Measurements from ENCODE around the gene ERI3. TPM values are rescaled to one million over a fixed set of nuclear protein-coding genes. Genes with fewer than 3 reads are reported as not detected.

ERI3 gene
- total RNA-seq, 1 donor from 2014 or later, result 52.7 TPM

DNA sequence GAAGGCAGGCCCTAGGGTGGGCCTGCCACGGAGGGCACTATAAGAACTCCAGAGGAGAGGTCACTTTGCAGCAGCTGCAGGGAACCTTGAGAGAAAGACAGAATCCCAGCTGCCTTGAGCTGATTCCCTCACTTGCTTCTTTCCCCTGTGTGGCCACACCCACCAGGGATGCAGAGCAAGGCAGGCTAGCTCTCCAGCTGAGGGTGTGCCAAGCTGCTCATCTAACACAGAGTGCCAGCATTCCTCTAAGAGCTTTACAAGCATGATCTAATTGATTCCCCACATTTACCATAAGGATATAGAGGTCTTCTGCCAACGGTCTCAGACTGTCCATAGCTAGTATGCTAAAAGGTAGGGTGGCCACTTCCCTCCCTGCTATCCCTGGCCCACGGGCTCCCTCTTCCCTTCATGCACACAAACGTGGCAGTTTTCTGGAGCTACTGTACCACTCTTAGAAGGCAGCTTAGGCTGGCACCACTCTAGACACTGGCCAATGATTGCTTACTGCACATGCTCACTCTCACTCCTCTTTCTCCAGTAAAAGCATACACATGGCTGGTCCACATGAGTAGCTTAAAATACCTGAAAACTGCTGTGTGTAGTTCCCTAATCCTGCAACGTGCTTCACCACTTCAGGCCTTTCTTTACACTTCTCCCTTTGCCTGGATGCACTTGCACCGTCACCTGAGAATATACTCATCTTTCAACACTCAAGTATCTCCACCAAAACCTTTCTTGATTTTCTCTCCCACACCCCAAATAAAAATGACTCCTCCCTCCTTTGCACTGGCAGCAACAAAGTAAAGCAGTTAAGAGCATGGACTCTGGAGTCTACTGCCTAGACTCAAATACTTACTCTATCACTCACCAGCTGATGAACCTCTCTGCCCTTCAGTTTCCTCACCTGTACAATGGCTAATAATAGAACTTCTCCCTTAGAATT, 84.1 kb downstream of the ERI3 start:
- ATAC-seq, result no peak
- DNase-seq (ENCODE audit: missing footprints), result no peak
- intact Hi-C loops (cut with DNase I), result no loop called here

DNA sequence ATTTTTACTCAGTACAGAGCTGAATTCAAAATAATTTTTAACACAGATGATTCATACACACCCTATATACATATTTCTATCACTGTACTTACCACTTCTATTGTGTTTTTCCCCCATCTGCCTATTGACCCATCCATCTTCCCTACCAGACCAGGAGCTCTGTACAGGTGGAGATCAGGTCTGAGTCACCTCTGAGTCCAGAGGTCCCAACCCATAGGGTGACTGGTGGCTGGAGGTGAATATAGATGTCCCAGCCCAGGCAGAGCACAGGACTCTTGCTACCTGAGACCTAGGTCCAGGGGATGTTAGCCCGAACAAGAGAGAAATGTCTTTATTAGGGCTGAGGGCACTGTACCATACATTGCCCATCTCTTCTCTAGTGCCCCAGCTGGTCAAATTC, 87.0 kb downstream of the ERI3 start:
- no peak for ATAC-seq
- no peak for DNase-seq (ENCODE audit: missing footprints)
- intact Hi-C loops (cut with DNase I), result no loop called here

DNA sequence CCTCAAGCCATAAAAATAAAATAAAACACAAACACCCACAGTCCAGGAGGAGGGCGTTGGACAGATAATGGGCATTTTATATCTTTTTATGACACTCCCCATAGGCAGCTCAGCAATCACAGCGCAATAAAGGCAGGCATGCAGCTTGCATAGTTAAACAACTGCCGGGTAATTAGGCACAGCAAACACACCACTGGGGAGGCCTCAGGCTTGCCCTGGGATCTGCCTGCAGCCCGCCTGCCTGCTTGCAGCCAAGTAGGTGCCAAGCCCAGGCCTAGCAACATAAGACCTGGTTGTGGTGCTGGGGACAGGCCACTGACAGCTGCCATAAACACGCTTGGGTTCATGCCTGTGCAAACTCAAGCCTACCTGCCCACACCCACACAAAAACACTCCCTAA, 87.6 kb downstream of the ERI3 start:
- ATAC-seq, result peak; percentile 17
- intact Hi-C loops (cut with DNase I), result no loop called here
- no peak for DNase-seq (ENCODE audit: missing footprints)

DNA sequence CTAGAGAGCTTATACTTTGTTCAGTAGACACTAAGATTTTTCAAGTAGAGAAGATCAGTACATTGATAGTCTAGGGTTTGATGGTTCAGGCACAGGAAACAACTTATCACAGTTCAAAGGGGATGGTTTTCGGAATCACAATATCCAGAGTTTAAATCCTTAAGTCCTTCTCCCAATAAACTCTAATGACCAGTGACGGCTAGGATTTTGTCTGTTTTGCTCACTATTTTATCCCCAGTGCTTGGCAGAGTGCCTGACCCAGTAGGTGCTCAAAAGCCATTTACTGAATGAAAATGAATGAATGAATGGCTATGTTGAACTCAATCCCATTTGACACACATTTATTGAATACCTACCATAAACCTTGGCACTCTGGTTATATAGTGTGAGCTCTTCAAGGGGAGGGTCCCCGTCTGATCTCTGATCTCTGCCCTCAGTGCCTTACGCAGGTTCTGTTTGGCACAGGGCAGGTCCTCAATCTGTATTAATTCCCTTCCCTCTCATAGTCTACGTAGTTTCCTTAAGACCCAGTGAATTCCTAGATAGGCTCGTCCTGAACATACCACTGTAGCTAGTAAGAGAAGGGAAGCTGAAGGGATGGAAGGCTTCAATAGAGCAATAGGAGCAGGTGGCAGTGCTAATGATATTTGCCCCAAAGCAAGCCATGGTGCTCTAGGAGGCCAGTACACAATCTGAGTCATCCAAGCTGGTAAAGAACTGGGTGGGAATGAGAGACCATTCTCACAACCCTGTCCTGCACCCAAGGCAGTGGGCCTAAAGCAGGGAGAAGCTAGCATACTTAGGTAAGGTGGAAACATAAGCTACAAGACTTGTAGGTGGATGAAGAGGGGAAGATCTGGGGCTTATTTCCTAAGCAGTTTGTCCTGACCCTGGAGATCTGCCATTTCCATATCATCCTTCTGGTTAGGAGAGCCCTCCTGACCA, 88.4 kb downstream of the ERI3 start:
- ATAC-seq (no peak), DNase-seq (ENCODE audit: missing footprints) (no peak)
- intact Hi-C loops (cut with DNase I), result no loop called here

DNA sequence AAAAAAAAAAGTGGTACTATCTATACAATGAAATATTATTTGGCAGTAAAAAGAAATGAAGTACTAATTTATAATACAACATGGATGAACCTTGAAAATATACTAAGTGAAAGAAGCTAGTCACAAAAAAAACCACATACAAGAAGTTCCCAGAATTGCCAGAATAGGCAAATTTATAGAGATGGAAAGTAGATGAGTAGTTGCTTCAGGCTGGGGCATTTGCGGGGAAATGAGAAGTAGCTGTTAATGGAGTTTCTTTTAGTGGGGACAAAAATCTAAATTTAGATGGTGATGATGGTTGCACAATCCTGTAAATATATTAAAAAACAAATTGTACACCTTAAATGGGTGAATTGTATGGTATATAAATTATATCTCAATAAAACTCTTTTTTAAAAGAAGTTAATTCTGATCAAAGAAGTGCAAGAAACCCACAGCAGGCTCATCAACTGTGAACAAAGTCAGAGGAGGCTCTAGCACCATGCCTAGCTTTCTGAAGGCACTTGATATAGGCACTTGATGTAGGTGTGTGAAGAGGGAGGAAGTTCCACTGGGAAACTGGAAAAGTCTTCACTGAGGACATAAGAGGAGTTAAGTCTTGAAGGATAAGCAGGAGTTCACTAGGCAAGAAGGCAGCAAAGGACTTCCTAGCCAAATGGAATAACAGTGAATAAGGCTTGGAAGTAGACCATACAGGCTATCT, 89.2 kb downstream of the ERI3 start:
- DNase-seq (ENCODE audit: missing footprints) (no peak), ATAC-seq (no peak)
- intact Hi-C loops (cut with DNase I), result no loop called here

DNA sequence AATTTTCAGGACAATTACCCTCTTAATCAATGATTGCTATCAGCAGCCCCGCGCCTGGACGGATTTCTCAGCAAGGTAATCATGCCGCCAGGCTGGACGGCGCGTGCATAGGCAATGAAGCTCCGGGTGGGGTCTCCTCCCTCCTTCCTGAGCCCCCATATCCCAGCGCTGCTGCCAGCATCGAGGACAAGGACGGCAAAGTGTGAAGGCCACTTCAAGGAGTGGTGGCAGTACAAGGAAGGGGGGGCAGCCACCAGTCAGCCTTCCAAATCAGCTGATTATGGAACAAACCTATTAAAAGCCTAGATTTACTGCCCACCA, 90.6 kb downstream of the ERI3 start:
- DNase-seq (ENCODE audit: missing footprints), result no peak
- intact Hi-C loops (cut with DNase I), result no loop called here
- ATAC-seq, result no peak

DNA sequence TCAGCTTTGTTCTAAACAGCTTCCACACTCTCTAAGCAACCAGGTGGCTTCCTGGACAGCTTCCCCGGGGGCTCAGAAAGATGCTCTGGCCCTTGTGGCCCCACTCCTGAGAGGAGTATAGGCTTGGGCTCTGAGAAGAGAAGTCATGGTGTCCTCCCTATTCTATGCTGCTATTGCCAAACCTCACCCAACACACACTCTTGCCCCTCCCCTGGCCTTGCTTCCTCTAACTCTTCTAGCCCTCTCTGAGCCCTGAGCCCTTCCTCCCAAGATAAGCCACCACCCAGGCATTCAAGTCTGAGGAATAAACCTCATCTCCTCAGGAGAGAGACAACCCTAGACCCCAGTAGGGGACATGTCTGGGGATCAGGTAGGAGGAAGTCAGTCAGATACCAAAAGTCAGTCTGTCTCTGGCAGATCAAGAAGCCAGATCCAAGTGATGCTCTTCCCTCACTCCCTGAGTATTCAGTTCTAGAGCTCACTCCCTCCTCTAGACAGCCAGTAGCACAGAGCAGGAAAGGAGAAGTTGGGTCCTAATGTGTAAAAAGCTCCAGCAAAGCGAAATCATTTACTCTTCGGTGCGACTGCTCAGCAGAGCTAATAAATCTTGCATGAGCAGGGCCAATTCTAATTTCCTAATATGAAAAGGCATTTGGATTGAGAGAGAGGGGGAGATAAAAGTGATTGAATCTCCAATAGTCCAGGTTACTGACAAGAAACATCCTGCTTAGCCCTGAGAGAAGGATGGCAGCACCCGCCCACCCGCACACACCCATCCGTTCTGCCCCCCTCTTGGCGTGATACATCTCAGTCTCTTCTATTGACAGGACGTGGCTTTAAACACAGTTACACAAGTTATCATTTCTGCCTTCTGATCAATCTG, 91.2 kb downstream of the ERI3 start:
- ATAC-seq, result peak; percentile 26
- intact Hi-C loops (cut with DNase I), result no loop called here
- no peak for DNase-seq (ENCODE audit: missing footprints)

DNA sequence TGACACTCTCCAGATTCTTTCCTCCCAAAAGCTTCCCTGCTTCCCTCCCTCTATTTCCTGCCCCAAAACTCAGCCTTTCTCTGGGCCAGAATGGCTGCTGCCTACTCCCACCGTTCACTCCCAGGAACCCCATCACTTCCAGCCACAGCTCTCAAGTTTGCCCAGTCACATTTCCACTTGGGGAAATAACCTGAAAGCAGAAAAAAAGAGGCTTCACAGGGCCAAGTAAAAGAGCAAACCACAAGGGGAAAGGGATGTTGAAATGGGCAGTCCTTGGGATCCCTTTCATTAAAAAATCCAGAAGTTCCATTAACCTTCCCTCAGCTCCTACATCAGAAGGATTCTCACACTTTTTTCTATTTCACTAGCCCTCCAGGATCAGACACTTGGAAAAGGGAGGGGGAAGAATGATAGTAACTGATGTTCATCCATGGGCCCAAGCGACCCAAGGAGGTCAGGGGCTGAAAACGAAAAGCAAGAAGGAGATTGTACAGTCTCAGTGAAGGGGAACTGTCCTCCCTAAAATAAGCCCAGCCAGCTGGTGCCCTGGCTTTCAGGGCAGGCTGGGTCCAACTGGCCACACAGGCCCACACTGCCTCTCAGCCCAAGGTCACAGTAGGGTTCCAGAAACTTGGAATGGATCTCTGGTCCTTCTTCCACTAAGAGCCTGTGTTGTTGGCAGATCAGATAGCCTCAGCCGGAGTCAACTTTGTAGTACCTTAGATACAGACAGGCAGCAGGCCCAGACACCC, 92.1 kb downstream of the ERI3 start:
- intact Hi-C loops (cut with DNase I), result no loop called here
- ATAC-seq, result peak; percentile 12
- no peak for DNase-seq (ENCODE audit: missing footprints)

DNA sequence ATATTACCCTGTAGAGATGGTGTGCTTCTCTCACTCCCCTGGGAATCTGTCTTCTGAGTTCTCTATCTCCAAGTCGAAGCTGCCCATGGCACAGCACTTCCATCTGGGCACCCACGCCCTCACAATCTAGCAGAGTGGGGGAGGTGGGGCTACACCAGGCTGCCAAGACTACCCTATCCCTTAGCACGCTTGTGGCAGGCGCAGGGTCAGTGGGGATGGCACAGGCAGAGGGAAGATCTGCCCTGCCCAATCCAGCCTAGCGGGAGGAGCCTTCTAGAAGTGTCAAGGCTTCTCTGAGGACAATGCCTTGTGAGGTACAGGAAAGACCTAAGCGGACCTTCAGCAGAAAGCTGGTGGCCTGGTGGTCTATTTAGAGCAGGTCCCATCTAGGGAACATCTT, 92.6 kb downstream of the ERI3 start:
- DNase-seq (ENCODE audit: missing footprints) (no peak), ATAC-seq (no peak)
- intact Hi-C loops (cut with DNase I), result no loop called here

DNA sequence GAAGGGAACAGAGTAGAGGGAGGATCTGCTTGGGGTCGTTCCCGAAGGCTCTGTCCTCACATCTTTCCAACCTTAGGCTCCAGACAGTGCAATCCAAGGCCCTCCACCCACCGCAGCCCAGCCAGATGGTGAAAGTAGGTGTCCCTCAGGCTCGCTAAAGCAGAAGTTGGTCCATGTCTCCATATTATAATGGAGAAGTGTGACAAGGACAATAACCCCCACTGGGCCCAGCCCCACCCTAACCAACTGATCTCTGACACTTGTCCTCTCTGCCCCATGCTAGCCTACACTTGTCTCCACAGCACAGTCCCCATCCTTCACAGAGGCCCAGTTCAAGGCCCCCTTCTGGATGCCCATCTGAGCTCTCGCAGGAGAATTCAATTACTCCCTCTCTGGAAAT, 93.1 kb downstream of the ERI3 start:
- DNase-seq (ENCODE audit: missing footprints) (no peak), ATAC-seq (peak; percentile 26)
- intact Hi-C loops (cut with DNase I), result no loop called here

DNA sequence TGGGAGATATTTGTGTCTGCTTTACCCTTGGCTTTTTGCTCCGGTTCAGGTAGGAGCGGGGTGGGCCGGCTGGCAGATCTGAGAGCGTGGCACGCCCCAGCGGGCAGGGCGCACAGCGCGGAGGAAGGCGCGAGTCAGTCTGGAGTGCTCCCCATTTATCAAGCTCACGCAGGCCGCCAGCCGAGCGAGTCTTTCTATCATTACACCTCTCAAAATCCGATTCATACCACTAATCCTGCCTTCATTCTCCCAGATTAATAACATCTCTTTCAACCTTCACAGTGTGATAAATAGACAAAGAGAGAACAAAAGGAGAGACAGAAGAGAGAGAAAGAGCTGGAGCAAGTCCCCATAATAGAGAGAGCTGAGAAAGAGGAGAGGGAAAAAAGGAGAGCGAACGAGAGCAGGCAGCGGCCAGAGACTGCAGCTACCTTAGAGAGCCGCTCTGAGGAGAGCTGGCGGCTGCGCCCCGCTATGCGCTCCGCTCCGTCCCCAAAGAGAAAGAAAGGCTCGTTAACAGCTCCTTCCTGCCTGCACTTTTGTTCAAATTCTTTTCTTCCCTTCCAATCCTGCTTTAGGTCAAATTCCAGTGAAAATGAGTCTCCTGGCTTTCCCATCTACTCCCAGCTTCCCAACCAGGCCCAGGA, 93.8 kb downstream of the ERI3 start:
- intact Hi-C loops (cut with DNase I), result no loop called here
- no peak for ATAC-seq
- DNase-seq (ENCODE audit: missing footprints), result no peak

DNA sequence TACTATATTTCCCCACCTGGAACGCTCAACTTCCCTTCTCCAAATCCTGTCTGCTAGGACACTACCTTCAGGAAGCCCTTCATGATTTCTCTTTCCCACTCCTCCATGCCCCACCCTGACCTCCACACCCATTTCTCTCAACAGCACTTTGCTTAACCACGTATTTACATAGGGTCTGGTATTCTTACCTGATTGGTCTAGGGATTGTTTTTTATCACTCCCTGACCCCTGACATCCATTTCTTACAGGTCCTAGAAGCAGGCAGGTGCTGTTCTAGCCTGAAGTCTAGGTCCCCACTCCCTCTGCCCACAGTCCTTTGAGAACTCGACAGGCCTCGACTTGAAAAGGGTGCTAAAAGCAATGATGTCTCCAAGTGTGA, 94.3 kb downstream of the ERI3 start:
- intact Hi-C loops (cut with DNase I), result no loop called here
- ATAC-seq, result no peak
- DNase-seq (ENCODE audit: missing footprints), result no peak

DNA sequence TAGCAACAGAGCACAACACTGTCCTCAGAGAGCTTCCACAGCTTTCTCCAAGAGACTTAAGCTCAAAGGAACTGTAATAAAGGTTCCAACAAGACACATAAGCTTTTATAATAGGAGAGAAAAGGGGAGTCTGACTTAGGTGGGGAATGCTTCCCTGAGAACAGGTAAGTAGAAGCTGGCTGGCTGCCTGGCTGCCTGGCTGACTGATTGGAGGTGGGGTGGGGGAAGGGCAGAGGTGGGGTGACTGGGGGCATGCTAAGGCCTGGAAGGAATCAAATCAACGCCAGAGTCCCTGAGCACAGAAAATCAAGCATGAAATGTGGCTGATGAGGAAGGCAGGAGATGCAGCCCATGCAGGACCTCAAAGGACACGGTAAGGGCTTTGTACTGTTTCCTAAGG, 96.0 kb downstream of the ERI3 start:
- DNase-seq (ENCODE audit: missing footprints) (no peak), ATAC-seq (no peak)
- intact Hi-C loops (cut with DNase I), result no loop called here

DNA sequence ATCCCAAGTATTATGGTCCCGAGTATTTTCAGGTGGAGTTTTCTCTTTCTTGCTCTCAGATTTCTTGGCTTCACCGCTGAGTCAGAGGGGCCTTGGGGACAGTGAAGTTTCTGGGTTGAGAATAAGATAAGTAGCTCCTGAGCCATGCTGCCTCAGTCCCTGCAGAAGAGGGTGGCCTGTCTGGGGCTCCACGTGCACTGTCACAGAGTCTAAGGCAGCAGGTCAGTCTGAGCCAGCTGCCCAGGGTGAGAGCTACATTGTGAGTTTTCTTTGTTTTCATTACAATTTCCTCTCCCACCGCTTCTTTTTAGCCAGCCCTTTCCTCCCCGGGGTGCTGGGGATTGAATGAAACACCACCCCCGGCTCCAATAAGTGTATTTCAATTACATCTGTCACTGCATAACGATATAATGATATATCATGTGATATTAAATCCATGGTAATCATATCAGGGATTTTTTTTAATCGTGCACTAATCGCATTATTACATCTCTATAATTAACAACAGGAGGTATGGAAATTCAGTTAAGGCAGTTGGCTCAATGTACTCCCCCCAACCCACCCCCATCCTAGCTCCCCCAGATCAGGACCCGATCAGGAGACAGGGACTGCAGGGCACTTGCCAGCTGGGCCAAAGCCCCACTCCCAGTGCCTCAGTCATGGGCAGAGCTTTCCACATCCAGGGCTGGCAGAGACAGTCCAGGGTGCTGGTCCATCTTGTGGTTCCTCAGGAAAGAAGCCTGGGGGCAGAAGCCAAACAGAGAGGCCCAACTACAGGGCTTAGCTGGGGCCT, 98.1 kb downstream of the ERI3 start:
- ATAC-seq, result no peak
- no peak for DNase-seq (ENCODE audit: missing footprints)
- intact Hi-C loops (cut with DNase I), result no loop called here

DNA sequence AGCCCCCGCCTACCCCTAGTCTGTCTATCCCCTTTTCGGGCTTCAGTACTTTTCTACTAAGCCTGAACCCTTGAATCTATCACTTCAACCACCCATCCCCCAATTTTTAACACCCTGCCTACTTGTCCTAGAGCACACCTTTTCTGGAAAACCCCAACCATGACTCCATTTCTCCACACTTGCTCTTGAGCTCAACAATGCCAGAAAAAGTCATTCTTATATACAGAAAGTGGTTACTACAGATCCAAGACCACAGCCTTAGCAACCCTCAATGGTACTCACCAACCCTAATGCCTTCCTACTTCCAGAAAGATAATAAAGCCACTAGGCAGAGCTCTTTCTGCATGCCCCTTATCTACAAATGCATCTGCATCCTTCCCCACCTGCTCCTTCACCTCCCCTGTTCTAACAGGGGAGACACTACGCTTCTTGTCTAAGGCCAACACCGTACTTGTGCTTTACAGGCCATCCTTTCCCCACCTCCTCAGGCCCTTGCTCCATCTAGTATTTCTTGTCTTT, 100.6 kb downstream of the ERI3 start:
- no peak for DNase-seq (ENCODE audit: missing footprints)
- intact Hi-C loops (cut with DNase I), result no loop called here

DNA sequence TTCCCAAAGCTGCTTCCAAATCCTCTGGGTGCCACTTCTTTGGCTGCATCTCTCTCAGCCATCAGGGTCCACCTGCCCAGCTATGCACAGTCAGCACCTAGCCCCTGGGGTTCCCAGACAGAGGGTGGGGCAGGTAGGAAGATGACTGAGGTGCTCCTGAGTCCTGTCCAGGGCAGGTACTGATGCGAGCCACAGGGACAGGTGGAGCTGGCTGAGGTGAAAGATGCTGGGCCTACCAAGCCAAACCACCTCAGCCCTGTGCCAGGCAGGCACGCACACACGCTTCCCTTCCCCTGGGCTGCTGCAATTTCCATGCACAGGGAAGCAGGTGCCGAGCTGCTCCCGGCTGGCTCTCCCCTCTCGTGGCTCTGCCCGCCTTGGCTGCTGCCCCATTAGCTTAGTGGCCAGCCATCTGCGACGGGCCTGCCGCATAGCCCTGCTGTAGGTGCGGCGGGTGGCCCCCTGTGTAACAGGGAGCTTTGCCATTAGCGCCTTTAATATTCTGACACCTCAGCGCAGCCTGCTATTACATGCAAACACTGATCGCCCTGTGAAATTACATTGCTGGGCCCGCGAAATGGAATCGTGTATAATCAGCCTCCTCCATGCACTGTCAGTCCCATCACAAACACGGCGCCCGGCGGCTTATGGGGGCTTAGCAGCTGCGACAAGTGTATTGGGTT, 102.9 kb downstream of the ERI3 start:
- DNase-seq (ENCODE audit: missing footprints) (no peak), ATAC-seq (no peak)
- intact Hi-C loops (cut with DNase I), result no loop called here

More for the DNA sequence above, 100.6 kb downstream of the ERI3 start:
- ATAC-seq, result no peak

Data from Right ventricle myocardium inferior (tissue), 1 donor.